HG03469 (cell line): ENCODE results near the gene RARG.

Experiments
- ATAC-seq: cut with Tn5 transposase; IDR thresholded peaks from one replicate; pipeline ENCODE4 v1.9.1; 2021; ENCODE audit warnings: mild to moderate bottlenecking, moderate library complexity, moderate number of reproducible peaks; ENCODE audit not compliant: unreplicated experiment

Gene RARG

DNA sequence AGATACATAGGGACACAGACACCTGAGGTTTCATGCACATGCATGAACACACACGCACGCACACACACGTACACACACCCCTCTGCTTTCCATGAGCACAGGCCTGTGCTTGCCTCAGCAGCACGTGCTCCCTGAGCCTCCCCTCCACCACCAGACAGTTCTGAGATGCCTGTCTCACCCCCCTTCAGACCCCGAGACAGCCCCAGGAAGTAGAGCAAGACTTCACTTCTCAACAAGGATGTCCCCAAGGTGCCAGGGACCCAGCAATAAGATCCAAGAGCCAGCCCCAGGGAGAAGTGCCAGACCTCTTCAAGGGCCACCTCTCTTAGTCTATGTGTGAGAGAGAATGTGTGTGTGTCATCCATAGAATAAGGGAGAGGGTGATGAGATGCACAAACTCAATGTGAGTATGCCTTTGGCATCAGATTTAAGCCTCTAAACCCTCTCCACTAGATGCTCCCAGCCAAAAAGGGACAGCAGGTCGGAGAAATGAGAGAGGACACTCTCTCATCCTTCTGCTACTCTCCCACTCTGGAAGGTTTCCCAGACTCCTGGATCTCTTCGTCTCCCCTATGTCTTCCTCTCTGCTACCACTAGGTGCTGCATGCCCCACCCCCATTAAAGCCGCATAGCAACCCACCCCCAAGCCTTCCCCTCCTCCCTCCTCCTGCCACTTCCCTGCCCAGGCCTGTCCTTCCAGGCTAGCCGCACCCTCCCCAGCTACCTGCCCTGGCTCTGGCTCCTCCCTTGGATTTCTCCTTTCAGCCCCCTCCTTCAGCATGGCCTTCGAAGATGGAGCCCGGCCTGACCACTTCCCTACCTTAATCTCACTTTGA is 7.7 kb downstream of the RARG start:
- no peak for ATAC-seq

GRCh38 chr12:53223389-53224060 is 8.5 kb downstream of the RARG start:
- ATAC-seq = no peak

DNA sequence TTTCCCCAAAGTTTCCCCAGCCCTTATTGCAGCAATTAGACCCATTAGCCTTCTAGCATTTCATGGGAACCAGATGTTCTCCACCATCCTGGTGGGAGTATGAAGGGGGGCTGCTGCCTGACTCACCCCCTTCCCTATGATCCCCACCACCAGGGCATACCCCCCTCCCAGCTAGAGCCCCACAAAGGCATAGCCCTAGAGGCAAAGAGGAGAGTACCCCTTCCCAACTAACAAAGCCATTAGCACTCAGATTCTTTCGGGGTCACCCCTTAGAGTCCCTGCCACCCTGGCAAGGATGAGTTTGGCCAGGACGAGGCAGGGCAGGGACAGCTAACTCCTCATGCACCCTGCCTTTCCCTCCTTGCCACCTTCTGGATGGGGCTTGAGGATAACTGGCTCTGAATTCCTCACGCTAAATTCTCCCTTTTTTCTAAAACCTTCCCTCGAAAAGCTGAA is 9.2 kb downstream of the RARG start:
- no peak for ATAC-seq

- no peak for ATAC-seq
These were observed 9.8 kb downstream of the RARG start for GRCh38 chr12:53222170-53222721.

- ATAC-seq = no peak
These were observed 10.6 kb downstream of the RARG start for GRCh38 chr12:53221203-53222080.

GRCh38 chr12:53220694-53221202 is 11.3 kb downstream of the RARG start:
- no peak for ATAC-seq

DNA sequence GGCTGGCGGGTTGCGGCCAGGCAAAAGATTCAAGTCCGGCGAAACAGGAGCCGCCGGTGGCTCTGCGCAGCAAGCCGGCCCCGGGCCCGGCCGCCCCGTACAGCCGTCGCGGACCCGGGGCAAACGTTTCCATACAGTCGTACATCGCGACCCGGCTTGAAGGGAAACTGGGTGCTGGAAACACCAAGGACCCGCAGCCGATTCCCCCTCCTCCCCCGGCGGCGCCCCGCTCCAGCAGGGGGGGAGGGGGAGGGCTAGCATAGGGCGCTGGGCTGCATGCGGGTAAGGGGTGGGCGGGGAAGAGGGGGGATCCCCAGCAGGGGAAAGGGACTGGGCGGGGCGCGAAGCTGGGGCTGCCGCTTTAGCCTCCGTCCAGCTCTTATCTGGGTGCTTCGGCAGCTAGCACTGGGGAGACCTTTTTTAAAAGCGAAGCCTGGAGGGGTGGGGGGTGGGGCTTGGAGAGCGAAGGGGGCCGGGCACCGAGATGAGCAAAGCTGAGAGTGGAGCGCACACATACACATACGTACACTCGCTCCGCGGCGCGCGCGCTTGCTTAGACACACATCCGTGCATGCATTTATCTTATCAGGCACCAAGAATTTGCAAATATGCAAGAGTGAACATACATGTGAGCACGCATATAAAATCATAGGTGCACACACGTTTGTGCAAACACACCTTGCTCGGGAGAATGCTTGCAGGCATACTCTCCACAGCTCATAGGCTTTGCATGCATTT is 11.9 kb downstream of the RARG start:
- no peak for ATAC-seq

DNA sequence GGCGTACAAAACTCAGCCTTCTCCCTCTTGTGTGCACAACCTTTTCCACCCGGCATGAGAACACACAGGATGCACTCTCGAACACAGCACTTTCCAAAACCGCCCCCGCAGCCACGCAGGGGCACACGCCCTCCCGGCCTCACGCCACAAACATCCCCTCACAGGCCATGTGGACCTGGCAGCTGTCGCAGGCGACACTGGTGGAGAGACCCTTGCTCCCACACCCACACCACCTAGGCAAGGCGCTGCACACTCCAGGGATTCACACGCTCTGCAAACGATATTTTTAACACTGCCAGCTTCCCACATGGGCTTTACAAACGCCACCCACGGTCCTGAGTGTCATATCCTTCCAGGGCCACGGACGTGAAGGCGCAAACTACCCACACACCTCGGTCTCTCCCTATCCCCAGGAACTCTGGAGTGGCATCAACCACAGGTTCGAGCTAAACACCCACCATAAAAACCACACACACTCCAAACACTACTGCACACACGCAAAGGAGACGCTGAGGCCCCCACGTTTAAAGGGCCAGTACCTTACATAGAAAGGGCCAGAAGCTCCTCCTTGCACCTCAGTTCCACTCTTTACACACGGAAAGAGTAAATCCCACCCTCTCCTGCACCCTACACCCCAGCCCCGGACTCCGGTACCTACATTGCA is 12.6 kb downstream of the RARG start:
- ATAC-seq = no peak

- ATAC-seq = no peak
These were observed 13.3 kb downstream of the RARG start for GRCh38 chr12:53218551-53219291.

GRCh38 chr12:53217931-53218307 is 14.1 kb downstream of the RARG start:
- ATAC-seq = no peak

DNA sequence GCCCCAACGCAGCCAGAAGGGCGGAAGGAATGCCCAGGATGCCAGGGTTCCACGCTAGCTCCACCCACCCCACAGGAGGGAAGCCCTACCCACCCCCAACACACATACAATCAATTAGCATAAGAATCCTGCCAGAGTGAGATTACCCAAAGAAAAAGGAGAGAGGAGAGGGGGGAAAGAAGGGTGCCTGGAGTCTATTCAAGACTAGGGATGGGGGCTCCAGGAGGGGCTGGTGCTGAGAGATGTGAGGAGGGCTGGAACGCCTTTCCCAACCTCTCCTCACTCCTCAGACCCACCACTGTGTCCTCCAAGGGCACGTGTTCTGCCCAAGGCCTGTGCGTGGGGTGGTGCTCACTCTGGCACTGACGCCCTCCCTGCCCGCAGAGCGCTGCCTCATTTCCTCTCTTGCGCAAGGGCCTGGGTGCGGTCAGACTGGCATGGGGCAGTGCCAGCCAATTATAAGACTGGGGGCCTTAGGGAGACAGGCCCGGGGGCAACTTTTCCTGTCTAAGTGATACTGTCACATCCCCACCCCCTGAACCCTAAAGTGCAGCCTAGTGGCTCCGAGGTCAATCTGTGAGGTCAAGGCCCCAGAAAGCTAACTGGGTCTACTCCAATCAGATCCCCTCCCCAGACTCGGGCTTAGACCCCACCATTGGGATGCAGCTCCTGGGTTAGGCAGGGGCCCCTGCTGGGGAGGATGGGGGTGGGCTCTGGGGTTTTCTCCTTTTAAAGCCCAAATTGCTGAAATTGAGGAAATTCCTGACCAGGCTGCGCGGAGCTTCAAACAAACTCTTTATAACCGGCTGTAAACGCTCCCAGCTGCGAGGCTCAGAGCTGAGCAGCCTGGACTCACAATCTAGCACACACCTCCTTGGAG is 14.7 kb downstream of the RARG start:
- ATAC-seq = no peak

DNA sequence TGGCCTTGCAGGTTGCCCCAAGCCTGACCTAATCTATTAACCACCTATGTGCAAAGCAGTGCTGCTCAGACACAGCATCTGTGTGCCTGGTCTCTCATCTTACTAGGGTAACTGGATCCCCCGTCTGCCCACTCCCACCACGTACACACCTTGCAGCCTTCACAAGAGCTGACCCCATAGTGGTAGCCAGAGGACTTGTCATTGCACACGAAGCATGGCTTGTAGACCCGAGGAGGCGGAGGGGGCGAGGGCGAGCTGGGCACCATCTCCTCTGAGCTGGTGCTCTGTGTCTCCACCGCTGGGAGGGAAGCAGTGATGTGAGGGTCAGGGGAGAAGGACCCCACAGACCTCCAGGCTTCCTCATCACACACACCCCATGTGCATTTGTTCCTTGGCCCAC is 16.5 kb downstream of the RARG start:
- no peak for ATAC-seq

GRCh38 chr12:53214687-53215455 is 17.1 kb downstream of the RARG start:
- no peak for ATAC-seq

GRCh38 chr12:53214221-53214620 is 17.8 kb downstream of the RARG start:
- no peak for ATAC-seq

GRCh38 chr12:53213348-53213747 is 18.7 kb downstream of the RARG start:
- ATAC-seq = no peak

DNA sequence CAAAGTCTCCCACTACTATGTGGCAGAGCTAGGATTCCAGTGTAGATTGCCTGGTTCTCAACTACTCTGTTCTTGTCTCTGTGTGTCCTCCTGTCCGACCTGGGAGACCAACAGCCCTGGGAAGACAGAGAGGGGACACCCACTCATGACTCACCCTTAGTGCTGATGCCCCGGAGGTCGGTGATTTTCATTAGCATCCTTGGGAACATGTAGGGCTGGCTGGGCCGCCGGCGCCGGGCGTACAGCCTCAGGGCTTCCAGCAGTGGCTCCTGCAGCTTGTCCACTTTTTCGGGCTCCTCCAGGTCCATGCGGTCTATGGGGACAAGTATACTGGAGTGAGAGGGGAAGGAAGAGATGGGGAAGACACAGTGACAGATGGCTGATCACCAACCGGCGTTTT is 19.1 kb downstream of the RARG start:
- no peak for ATAC-seq
